GM10248 (cell line): Measurements from ENCODE around the gene AMOTL2.
A peak's percentile ranks its signal among the peaks of the same experiment; 100 is the strongest.

Experiments
- CTCF ChIA-PET: fragments of 300-600 bp; sonication (Branson Sonifier 250); formaldehyde crosslinking; extraction: SDS; loops from one replicate; lab custom pipeline; 2021; ENCODE audit warnings: antibody characterized with exemption; lab: Yijun Ruan, JAX
- POLR2A ChIA-PET: fragments of 350-650 bp; sonication (Branson Sonifier 250); formaldehyde crosslinking; extraction: SDS; loops from one replicate; lab custom pipeline; 2020; ENCODE audit warnings: antibody characterized with exemption; lab: Yijun Ruan, JAX
- DNase-seq: peaks from one replicate; pipeline ENCODE4 v3.0.0; 2012; ENCODE audit errors: extremely low spot score
- TF ChIP-seq, protein P1 (sequence below): IDR thresholded peaks from 2 replicates; pipeline ENCODE4 v1.5.1; 2012; ENCODE audit warnings: mild to moderate bottlenecking, low read depth; ENCODE audit errors: extremely low read depth, missing control alignments, control extremely low read depth

AMOTL2 gene

DNA sequence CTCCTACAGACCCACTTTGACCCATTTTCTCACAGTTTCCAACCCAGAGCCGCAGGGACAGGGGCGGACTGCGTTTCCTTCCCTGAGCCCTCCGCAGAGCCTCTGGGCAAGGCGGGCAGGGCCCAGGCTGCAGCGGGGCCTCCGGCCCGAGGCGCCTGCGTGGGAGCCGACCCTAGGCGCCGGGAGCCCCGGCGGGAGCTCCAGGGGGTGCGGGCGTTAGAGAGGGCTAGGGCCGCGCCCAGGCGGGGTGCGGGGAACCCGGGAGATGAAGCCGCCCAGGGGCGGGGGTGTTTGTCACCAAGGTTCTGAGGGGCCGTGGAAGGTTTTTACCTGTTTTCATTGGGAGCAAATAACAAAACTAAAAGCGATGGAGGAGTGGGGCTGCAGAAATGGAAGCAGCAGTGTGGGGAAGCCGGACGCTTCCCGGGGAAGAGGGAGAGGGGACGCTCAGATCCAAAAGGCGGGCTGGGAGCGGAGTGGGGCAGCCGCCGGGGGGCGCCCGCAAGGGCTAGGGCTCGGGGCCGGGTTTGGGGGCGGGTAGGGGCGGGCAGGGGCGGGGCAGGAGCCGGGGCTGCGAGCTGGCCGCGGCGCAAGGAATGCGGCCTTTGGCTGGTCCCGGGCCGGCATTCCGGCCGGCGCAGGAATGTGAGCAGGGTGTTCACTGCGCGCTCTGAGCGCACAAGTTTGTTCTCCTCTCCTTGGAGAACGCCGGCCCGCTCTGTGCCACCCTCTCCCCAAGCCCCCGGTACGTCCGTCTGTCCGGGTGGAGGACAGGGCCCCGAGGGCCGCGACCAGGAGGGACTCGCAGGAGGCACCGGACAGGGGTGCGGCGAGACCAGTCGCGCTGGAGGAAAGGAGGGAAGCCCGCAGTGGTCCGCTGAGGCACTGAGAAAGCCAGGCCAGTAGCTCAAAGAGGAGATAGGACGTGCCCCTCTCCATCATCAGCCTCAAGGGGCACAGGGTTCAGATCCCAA, 61.1 kb downstream of the AMOTL2 start:
- DNase-seq: no peak
- POLR2A ChIA-PET: no interaction called here
- CTCF ChIA-PET: interaction anchor here (0.8 to 11.5 kb wide), 4 partner anchors 11 to 163 kb away, joined by 3 to 154 read pairs (median 4); no protein-coding TSS in a partner anchor
- TF ChIP-seq, protein P1, sequence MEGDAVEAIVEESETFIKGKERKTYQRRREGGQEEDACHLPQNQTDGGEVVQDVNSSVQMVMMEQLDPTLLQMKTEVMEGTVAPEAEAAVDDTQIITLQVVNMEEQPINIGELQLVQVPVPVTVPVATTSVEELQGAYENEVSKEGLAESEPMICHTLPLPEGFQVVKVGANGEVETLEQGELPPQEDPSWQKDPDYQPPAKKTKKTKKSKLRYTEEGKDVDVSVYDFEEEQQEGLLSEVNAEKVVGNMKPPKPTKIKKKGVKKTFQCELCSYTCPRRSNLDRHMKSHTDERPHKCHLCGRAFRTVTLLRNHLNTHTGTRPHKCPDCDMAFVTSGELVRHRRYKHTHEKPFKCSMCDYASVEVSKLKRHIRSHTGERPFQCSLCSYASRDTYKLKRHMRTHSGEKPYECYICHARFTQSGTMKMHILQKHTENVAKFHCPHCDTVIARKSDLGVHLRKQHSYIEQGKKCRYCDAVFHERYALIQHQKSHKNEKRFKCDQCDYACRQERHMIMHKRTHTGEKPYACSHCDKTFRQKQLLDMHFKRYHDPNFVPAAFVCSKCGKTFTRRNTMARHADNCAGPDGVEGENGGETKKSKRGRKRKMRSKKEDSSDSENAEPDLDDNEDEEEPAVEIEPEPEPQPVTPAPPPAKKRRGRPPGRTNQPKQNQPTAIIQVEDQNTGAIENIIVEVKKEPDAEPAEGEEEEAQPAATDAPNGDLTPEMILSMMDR: peak; percentile 11

DNA sequence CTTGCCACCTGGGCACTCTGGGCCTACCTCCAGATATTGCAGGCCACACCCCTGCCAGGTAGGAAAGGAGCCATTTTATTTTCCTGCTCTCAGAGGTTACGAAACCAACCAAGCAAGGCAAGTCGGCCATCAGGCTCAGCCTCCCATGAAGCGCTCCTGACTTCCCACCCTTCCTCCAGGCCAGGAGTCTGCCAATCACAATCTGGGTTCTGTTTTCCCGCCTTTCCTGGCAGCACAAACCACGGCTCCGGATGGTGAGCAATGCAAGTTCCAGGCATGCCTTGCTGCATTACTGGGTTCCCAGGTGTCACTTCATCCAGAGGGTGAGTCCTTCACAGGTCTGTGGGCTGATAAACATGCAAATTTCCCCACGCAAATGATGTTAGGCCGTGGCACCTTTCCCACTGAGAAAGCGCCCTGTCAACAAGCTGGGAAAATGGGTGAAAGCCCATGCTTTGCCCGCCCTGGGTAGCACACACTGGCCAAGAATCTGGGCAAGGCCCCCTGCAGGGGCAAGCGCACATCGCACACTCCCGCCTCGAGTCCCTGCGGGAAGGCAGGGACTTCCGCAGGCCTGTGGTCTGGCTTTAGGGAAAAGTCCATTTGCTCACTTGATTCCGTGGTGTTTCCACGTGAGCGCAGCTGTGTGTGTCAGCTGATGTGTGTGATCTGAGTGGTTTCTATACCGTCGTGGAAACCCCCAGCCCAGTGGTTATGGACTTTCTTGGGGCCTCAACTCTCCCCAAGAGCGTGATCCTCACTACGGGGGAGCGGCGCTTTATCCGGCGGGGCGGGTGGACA, 62.0 kb downstream of the AMOTL2 start:
- TF ChIP-seq, protein P1: peak; percentile 21

DNA sequence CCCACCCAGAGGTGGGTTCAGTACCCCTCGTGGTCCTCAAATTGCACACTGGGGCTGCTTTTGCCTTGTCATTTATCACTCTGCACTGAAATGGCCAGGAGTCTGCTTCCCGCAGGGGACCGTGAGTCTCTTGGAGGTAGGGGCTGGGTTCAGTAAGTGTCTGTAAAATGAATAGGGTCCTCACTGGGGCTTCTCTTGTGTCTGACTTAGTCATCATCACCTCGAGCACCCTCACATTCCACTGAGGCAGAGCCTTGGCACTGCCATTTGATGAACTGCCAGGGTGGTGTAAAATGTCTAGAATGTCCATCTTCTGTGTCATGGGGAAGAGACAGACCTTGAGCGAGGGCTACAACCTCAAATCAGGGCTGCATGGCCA, 62.6 kb downstream of the AMOTL2 start:
- ChIA-PET POLR2A (no interaction called here), CTCF (interaction anchor here (1.1 to 11.5 kb wide), 3 partner anchors 9 to 165 kb away, joined by 3 to 154 read pairs (median 4); no protein-coding TSS in a partner anchor)
- TF ChIP-seq, protein P1: no peak
- no peak for DNase-seq

More for the DNA sequence above, 62.0 kb downstream of the AMOTL2 start:
- ChIA-PET POLR2A (no interaction called here), CTCF (interaction anchor here (0.8 to 11.5 kb wide), 4 partner anchors 10 to 164 kb away, joined by 3 to 154 read pairs (median 4); no protein-coding TSS in a partner anchor)
- DNase-seq: peak; percentile 41

DNA sequence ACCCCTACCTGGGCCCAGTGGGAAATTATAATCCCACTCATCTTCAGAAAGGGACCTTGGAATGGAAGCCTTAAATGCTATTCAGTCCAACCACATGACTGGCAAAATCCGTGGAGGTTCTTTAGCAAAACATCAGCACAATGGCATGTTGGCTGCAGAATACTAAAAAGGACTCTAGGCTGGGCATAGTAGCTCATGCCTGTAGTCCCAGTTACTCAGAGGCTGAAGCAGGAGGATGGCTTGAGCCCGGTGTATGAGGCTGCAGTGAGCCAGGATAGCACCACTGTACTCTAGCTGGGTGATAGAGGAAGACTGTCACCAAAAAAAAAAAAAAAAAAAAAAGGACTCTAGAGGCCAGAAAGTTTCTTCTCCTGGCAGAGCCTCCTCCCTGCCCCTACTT, 63.0 kb downstream of the AMOTL2 start:
- TF ChIP-seq, protein P1: no peak
- POLR2A ChIA-PET: no interaction called here
- DNase-seq: no peak
- CTCF ChIA-PET: interaction anchor here (1.1 to 11.5 kb wide), 2 partner anchors 115 to 165 kb away, joined by 3 to 154 read pairs; no protein-coding TSS in a partner anchor

DNA sequence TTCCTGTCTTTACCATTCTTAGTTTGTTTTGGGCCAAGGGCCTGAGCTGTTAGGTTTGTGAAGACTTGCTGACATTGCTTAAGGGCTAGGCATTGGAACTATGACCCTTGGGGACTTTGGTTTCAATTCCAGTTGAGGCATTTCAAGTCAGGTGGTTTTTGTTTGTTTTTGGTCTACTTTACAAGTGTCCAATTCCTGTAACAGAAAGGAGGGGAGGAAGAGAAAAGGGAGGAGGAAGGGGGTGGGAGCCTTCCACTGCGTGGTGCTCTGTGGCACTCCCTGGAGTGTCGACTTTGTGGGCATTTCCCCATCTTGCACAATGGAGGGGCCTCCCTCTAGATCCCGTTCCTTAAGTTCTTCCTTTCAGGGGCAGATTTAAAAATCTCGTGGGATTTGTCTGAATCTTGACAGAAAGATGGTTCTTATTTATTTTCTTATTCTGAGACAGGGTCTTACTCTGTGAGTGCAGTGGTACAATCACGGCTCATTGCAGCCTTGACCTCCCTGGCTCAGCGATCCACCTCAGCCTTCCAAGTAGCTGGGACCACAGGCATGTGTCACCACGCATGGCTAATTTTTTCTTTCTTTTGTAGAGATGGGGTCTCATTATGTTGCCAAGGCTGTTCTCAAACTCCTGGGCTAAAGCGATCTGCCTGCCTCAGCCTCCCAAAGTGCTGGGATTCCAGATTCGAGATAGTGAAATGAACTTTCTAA, 64.1 kb downstream of the AMOTL2 start:
- TF ChIP-seq, protein P1: no peak
- DNase-seq: no peak
- ChIA-PET POLR2A (no interaction called here), CTCF (interaction anchor here (0.7 to 11.5 kb wide), 5 partner anchors 15 to 177 kb away, joined by 3 to 154 read pairs (median 9); no protein-coding TSS in a partner anchor)
